ENCODE results near the gene SMOC2. TPM values are rescaled to one million over a fixed set of nuclear protein-coding genes. Genes with fewer than 3 reads are reported as not detected.

Gene SMOC2
- total RNA-seq, 1 donor from 2014 or later, result not detected

- DNase-seq, result no peak
Observed at GRCh38 chr6:168716581-168716980, 275.6 kb downstream of the SMOC2 start.

- no peak for DNase-seq
Observed at GRCh38 chr6:168717491-168717890, 276.5 kb downstream of the SMOC2 start.

Other genes starting within 250 kb of the SMOC2 start
- not detected in 2 replicates for gene DACT2, start 121.4 kb upstream of the SMOC2 start, total RNA-seq